GM12874 (cell line): ENCODE results near the gene GRIN2A.

Source experiments
- TF ChIP-seq, protein P1 (sequence below): IDR thresholded peaks from 2 replicates; pipeline ENCODE4 v1.5.1; 2011; ENCODE audit warnings: low read depth, mild to moderate bottlenecking, control low read depth, low read length, moderate library complexity; ENCODE audit not compliant: insufficient read depth

GRIN2A gene

GRCh38 chr16:10182222-10183053, at the start of gene GRIN2A:
Gene GRIN2A, minus strand, starts transcription at chr16:10182428. Its CDS starts 2,017 bp downstream, at chr16:10180411.
- TF ChIP-seq, protein P1, sequence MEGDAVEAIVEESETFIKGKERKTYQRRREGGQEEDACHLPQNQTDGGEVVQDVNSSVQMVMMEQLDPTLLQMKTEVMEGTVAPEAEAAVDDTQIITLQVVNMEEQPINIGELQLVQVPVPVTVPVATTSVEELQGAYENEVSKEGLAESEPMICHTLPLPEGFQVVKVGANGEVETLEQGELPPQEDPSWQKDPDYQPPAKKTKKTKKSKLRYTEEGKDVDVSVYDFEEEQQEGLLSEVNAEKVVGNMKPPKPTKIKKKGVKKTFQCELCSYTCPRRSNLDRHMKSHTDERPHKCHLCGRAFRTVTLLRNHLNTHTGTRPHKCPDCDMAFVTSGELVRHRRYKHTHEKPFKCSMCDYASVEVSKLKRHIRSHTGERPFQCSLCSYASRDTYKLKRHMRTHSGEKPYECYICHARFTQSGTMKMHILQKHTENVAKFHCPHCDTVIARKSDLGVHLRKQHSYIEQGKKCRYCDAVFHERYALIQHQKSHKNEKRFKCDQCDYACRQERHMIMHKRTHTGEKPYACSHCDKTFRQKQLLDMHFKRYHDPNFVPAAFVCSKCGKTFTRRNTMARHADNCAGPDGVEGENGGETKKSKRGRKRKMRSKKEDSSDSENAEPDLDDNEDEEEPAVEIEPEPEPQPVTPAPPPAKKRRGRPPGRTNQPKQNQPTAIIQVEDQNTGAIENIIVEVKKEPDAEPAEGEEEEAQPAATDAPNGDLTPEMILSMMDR: no peak

DNA sequence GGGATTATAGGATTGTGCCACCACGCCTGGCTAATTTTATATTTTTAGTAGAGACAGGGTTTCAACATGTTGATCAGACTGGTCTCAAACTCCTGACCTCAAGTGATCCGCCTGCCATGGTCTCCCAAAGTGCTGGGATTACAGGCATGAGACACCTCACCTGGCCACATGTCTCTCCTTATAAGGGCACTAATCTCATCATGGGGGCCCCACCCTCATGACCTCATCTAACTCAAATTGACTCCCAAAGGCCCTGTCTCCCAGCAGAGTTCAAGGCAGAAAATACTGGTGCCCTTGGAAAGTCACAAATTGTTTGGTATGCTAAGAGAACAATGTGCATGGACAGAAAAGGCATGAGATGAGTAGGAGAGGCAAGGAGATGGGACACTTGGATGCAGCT, 49.3 kb upstream of the GRIN2A start:
- TF ChIP-seq, protein P1: no peak

- TF ChIP-seq, protein P1: no peak
Observed at GRCh38 chr16:10228779-10229178, 46.6 kb upstream of the GRIN2A start.

GRCh38 chr16:10226987-10227306, 44.7 kb upstream of the GRIN2A start:
- TF ChIP-seq, protein P1: no peak

GRCh38 chr16:10226141-10226986, 44.1 kb upstream of the GRIN2A start:
- TF ChIP-seq, protein P1: no peak

DNA sequence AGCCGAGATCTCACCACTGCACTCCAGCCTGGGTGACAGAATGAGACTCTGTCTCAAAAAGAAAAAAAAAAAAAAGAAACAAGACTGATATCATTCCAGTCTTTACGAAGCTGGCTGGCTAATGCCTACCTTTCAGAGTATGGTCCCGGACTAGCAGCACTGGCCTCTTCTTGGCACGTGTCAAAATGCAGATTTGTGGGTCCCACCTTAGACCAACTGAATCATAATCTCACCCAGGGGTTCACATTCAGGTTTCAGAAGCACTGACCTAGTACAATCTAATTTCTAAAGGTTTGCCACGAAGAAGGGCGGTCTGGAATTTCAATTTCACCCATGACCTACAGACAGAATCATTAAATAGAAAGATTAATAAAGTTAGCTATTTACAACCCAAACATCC, 43.4 kb upstream of the GRIN2A start:
- TF ChIP-seq, protein P1: no peak

GRCh38 chr16:10224850-10225249, 42.6 kb upstream of the GRIN2A start:
- TF ChIP-seq, protein P1: no peak
